SK-N-SH (cell line): ENCODE measurements around the gene SMIM13. TPM values are rescaled to one million over a fixed set of nuclear protein-coding genes. Genes with fewer than 3 reads are reported as not detected.
A peak's percentile ranks its signal among the peaks of the same experiment; 100 is the strongest.

Source experiments
- CTCF ChIA-PET: fragments of 300-600, 350-600 bp; formaldehyde crosslinking; extraction: SDS; loops from one replicate; lab custom pipeline; 2021; lab: Yijun Ruan, JAX
- POLR2A ChIA-PET: fragments of 350-600 bp; sonication (Branson Sonifier 250); formaldehyde crosslinking; extraction: SDS; loops from one replicate; lab custom pipeline; 2020; ENCODE audit warnings: antibody characterized with exemption, inconsistent platforms; lab: Yijun Ruan, JAX
- DNase-seq: peaks from one replicate; pipeline ENCODE4 v3.0.0; 2012
- H2AFZ ChIP-seq: fragments of 200-600 bp; sonication (generic); 2 replicates; pipeline ENCODE4 v1.8.1; 2016; ENCODE audit warnings: antibody characterized with exemption, mild to moderate bottlenecking, low read depth
- H3F3A ChIP-seq: fragments of 200-600 bp; sonication (generic); replicated peaks from 2 replicates; pipeline ENCODE3; 2016; ENCODE audit warnings: antibody characterized with exemption, mild to moderate bottlenecking; ENCODE audit not compliant: insufficient read depth
- H3K27ac ChIP-seq, 2 experiments: fragments of 200-500 bp in 1 of 2; fragments of 200-600 bp in 1 of 2; sonication (Bioruptor generic) in 1 of 2; sonication (generic), shearing (Covaris generic) in 1 of 2; 2 replicates each; pipeline versions ENCODE4 v1.5.1 to v1.6.1; 2014 to 2016; ENCODE audit warnings: low read depth in 2 of 2, inconsistent platforms in 1 of 2, low read length in 1 of 2, mild to moderate bottlenecking in 1 of 2, mixed read lengths in 1 of 2
- H3K27me3 ChIP-seq: fragments of 200-600 bp; sonication (generic), shearing (Covaris generic); 2 replicates; pipeline ENCODE4 v1.6.1; 2016; ENCODE audit warnings: mixed run types; ENCODE audit not compliant: insufficient read depth
- H3K36me3 ChIP-seq, 2 experiments: fragments of 200-500 bp in 1 of 2; fragments of 200-600 bp in 1 of 2; sonication (Bioruptor generic) in 1 of 2; sonication (generic) in 1 of 2; replicated peaks in 1 of 2; 2 replicates each; pipeline versions ENCODE3 to v1.5.1; 2014 to 2016; ENCODE audit warnings: low read length in 1 of 2, mild to moderate bottlenecking in 1 of 2; ENCODE audit not compliant: insufficient read depth in 2 of 2, control insufficient read depth in 1 of 2
- H3K4me1 ChIP-seq, 2 experiments: fragments of 200-500 bp in 1 of 2; fragments of 200-600 bp in 1 of 2; sonication (Bioruptor generic) in 1 of 2; sonication (generic), shearing (Covaris generic) in 1 of 2; 2 replicates each; pipeline versions ENCODE4 v1.5.1 to v1.6.1; 2014 to 2016; ENCODE audit warnings: low read depth in 1 of 2, low read length in 1 of 2, mixed run types in 1 of 2; ENCODE audit not compliant: insufficient read depth in 2 of 2, control insufficient read depth in 1 of 2
- H3K4me2 ChIP-seq: fragments of 200-600 bp; sonication (generic), shearing (Covaris generic); 2 replicates; pipeline ENCODE4 v1.6.1; 2017; ENCODE audit warnings: mixed run types
- H3K4me3 ChIP-seq, 2 experiments: fragments of 200-500 bp in 1 of 2; fragments of 200-600 bp in 1 of 2; sonication (Bioruptor generic) in 1 of 2; sonication (generic), shearing (Covaris generic) in 1 of 2; 2 replicates each; pipeline versions ENCODE4 v1.5.1 to v1.8.1; 2014 to 2016; ENCODE audit warnings: low read depth in 2 of 2, inconsistent platforms in 1 of 2, low read length in 1 of 2, mild to moderate bottlenecking in 1 of 2, mixed read lengths in 1 of 2, moderate library complexity in 1 of 2
- H3K79me2 ChIP-seq: fragments of 200-600 bp; sonication (generic); 2 replicates; pipeline ENCODE4 v1.8.1; 2017; ENCODE audit warnings: mild to moderate bottlenecking; ENCODE audit not compliant: insufficient read depth
- H3K9ac ChIP-seq: fragments of 200-600 bp; sonication (generic); 2 replicates; pipeline ENCODE4 v1.6.1; 2017; ENCODE audit warnings: mixed run types
- H3K9me2 ChIP-seq: fragments of 200-600 bp; sonication (generic); 2 replicates; pipeline ENCODE4 v1.6.1; 2017; ENCODE audit warnings: mixed run types
- H3K9me3 ChIP-seq: fragments of 200-600 bp; sonication (generic); 2 replicates; pipeline ENCODE4 v1.6.1; 2017; ENCODE audit warnings: mixed run types, mild to moderate bottlenecking, moderate library complexity
- H4K20me1 ChIP-seq: fragments of 200-600 bp; sonication (generic); 2 replicates; pipeline ENCODE4 v1.6.1; 2017; ENCODE audit warnings: mild to moderate bottlenecking, mixed run types; ENCODE audit not compliant: insufficient read depth
- CHD2 ChIP-seq: fragments of 150-350 bp; IDR thresholded peaks from 2 replicates; pipeline ENCODE4 v1.6.1; 2018; ENCODE audit warnings: low read length; ENCODE audit not compliant: partially characterized antibody
- ELF1 ChIP-seq: IDR thresholded peaks from 2 replicates; pipeline ENCODE4 v1.4.0; 2012
- FOSL2 ChIP-seq: IDR thresholded peaks from 2 replicates; pipeline ENCODE4 v1.4.0; 2012; ENCODE audit warnings: low read depth, mild to moderate bottlenecking, moderate library complexity, borderline replicate concordance
- RAD21 ChIP-seq: IDR thresholded peaks from 2 replicates; pipeline ENCODE4 v1.6.1; 2012; ENCODE audit warnings: mild to moderate bottlenecking, low read length
- SIN3A ChIP-seq: IDR thresholded peaks from 2 replicates; pipeline ENCODE4 v1.6.1; 2012; ENCODE audit warnings: low read depth, mild to moderate bottlenecking, low read length, moderate library complexity, borderline replicate concordance
- SMC3 ChIP-seq: IDR thresholded peaks from 2 replicates; pipeline ENCODE4 v1.6.1; 2012; ENCODE audit warnings: low read depth, low read length, improper control_type of control experiment
- TCF12 ChIP-seq: IDR thresholded peaks from 2 replicates; pipeline ENCODE4 v1.4.0; 2012
- TEAD4 ChIP-seq: IDR thresholded peaks from 2 replicates; pipeline ENCODE4 v1.4.0; 2012; ENCODE audit warnings: mild to moderate bottlenecking, borderline replicate concordance; ENCODE audit not compliant: insufficient read depth
- WGBS: methylation state at CpG from one replicate; pipeline ENCODE4 v1.1.6; 2017; ENCODE audit warnings: low lambda C conversion rate; 5-methylcytosine and 5-hydroxymethylcytosine counted together
- polyA plus RNA-seq, 3 experiments: library from polyadenylated mRNA; depleted of rRNA; stranded (reverse); fragments of >200 nt; gene quantifications; 2 replicates each; pipeline ENCODE4 v1.2.3, GENCODE V29; 2012
- TF ChIP-seq, protein P1 (sequence below): IDR thresholded peaks from 2 replicates; pipeline ENCODE4 v1.4.0; 2012; ENCODE audit warnings: low read depth
- TF ChIP-seq, protein P2 (sequence below): IDR thresholded peaks from 2 replicates; pipeline ENCODE4; 2012
- TF ChIP-seq, protein P3 (sequence below): fragments of 150-350 bp; IDR thresholded peaks from 2 replicates; pipeline ENCODE4 v1.6.1; 2016; ENCODE audit warnings: mild to moderate bottlenecking, low read depth, low read length

The SMIM13 gene
- polyA plus RNA-seq, 1 of the 3 experiments (the other 2 are of a cell fraction), result 2.1 TPM

DNA sequence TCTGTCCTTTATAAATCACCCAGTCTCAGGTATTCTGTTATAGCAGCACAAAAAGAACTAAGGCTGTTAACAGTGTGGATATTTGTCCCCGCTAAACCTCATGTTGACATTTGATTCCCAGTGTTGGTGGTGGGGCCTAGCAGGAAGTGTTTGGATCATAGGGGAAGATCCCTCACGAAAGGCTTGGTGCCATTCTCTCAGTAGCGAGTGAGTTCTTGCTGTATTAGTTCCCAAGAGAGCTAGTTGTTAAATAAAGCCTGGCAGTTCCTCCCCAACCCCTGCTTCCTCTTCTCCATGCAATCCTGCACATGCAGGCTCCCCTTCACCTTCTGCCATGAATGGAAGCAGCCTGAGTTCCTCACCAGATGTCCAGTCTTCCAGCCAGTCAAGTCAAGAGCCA lies 47.7 kb downstream of the SMIM13 start (continued):
- no peak for TF ChIP-seq FOSL2
- no peak for TF ChIP-seq ELF1
- TF ChIP-seq CHD2, result no peak
- TF ChIP-seq SMC3, result no peak
- TF ChIP-seq, all 33 proteins: peak for 0

DNA sequence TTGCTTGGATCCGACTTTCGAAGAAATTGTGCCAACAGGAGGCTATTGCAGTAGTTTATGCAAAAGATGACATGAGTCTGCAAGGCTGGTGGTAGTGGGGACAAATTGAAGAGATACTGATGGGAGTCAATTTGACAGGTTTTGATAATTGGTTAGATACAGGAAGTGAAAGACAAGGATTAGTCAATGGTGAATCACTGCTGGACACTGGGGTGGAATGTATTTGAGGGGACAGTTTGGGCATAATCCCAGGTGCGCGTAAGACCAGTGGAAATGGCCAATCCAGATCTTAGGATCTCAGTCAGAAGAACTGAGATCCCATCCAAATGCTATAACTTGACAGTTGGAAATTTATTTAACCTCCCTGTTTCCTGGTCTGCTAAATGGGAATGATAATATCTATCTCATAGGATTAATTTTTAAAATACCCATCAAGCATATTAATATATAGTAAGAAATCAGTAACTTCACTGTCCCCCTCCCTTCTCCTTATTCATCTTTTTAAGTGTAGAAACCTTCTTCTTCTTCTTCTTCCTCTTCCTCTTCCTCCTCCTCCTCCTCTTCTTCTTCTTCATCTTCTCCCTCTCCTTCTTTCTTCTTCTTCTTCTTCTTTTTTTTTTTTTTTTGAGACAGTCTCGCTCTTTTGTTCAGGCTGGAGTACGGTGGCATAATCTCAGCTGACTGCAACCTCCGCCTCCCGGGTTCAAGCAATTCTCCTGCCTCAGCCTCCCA lies 48.8 kb downstream of the SMIM13 start:
- Histone ChIP-seq H3K36me3 (peaks cover 0 to 2% of the 10 kb centered on the region in 2 experiments), H3K27me3 (no peaks in the 10 kb centered on the region), H3K9ac (no peak overlapping the region), H3K4me2 (no peak overlapping the region), H4K20me1 (no peaks in the 10 kb centered on the region), H3K4me3 (no peak overlapping the region), H3K27ac (no peak overlapping the region), H3K4me1 (peaks cover 5 to 17% of the 10 kb centered on the region in 2 experiments; a peak in 3 of 4 replicates), H3K9me3 (no peaks in the 10 kb centered on the region), H3F3A (peaks cover 22% of the 10 kb centered on the region), H3K79me2 (no peaks in the 10 kb centered on the region), H2AFZ (no peak overlapping the region), H3K9me2 (no peaks in the 10 kb centered on the region)
- TF ChIP-seq, protein P1, sequence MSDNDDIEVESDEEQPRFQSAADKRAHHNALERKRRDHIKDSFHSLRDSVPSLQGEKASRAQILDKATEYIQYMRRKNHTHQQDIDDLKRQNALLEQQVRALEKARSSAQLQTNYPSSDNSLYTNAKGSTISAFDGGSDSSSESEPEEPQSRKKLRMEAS, result no peak
- TF ChIP-seq, protein P2, sequence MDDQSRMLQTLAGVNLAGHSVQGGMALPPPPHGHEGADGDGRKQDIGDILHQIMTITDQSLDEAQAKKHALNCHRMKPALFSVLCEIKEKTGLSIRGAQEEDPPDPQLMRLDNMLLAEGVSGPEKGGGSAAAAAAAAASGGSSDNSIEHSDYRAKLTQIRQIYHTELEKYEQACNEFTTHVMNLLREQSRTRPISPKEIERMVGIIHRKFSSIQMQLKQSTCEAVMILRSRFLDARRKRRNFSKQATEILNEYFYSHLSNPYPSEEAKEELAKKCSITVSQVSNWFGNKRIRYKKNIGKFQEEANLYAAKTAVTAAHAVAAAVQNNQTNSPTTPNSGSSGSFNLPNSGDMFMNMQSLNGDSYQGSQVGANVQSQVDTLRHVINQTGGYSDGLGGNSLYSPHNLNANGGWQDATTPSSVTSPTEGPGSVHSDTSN, result 0 out of 2 replicates have a peak, but pooled peaks have one; percentile 20
- DNase-seq, result no peak
- ChIA-PET CTCF (interaction anchor here (0.9 to 8.7 kb wide), 9 partner anchors 30 to 433 kb away, joined by 3 to 181 read pairs (median 5); no protein-coding TSS in a partner anchor), POLR2A (no interaction called here)
- 96% methylated on average over 8 of the region's 8 CpGs for WGBS

DNA sequence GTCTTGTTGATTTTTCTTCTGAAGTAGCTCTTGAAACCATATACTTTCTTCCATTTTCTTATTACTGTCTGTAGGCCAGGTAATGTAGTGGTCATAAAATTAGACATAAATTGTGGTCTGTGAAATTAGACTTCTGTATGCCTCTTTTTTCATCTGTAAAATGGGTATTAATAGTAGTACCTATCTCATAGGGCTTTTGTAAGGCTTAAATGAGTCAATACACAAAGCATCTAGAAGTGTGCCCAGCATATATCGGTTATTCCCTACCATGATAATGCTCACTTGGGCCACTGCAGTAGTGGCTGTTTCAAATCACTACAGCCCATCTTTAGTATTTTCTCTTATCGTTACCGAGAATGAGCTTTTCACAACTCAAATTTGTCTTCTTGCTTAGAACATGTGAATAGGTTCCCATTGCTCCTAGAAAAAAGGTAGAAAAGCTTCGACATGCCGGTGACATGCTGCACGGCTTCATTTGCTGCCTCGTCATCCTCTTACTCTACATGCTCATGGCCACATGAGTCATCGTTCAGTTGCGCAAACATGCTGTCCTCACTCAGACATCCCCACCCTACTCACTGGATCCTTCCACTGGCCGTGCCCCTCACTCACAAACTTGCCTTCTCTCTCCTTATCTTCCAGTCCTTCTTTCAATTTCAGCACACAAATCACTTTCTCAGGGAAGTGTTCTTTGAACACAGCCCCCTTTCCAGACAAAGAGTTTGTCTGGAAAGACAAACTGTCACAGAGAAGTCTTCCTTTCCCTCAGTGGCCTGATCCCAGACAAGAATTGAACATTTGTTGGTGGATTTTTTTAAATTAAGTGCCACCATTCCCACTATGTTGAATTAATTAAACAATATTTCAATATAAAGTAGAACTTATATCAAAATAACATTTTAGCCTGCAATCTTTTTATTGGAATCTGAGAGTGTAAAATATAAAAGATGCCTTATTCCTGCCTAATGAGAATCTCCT lies 50.0 kb downstream of the SMIM13 start:
- POLR2A ChIA-PET, result interaction anchor here (0.7 to 1.0 kb wide), 2 partner anchors 49 to 249 kb away, joined by 3 read pairs; no protein-coding TSS in a partner anchor

More for the DNA sequence above, 50.0 kb downstream of the SMIM13 start:
- no peak for DNase-seq
- no peak overlapping the region for H3K4me2 ChIP-seq
- H3K4me1 ChIP-seq, result peaks cover 5 to 15% of the 10 kb centered on the region in 2 experiments; a peak in 3 of 4 replicates
- H3K79me2 ChIP-seq, result no peaks in the 10 kb centered on the region
- no peak overlapping the region for H3K9ac ChIP-seq
- H2AFZ ChIP-seq, result peak overlapping the region; percentile 61; the same call in 1 of the 2 replicates
- no peaks in the 10 kb centered on the region for H3K9me3 ChIP-seq
- TF ChIP-seq SIN3A (no peak), TCF12 (no peak), RAD21 (no peak), TEAD4 (no peak), FOSL2 (peak; percentile 32; the same call in 1 of the 2 replicates)
- TF ChIP-seq, protein P2, result no peak
- TF ChIP-seq, protein P3, sequence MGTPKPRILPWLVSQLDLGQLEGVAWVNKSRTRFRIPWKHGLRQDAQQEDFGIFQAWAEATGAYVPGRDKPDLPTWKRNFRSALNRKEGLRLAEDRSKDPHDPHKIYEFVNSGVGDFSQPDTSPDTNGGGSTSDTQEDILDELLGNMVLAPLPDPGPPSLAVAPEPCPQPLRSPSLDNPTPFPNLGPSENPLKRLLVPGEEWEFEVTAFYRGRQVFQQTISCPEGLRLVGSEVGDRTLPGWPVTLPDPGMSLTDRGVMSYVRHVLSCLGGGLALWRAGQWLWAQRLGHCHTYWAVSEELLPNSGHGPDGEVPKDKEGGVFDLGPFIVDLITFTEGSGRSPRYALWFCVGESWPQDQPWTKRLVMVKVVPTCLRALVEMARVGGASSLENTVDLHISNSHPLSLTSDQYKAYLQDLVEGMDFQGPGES, result no peak
- TF ChIP-seq, all 33 proteins: peak for 1
- Histone ChIP-seq H4K20me1 (no peaks in the 10 kb centered on the region), H3K27me3 (no peaks in the 10 kb centered on the region), H3K36me3 (no peaks in the 10 kb centered on the region), H3K27ac (no peak overlapping the region; a peak in 1 of 4 replicates), H3K4me3 (peak overlapping the region in 1 of 2 experiments; percentile 32; a peak in 1 of 4 replicates), H3F3A (peaks cover 14% of the 10 kb centered on the region), H3K9me2 (no peaks in the 10 kb centered on the region)
- CTCF ChIA-PET, result interaction anchor here (0.6 to 8.7 kb wide), 35 partner anchors 9 to 438 kb away, joined by 3 to 181 read pairs (median 4); no protein-coding TSS in a partner anchor
- WGBS, result 78% methylated on average over 10 of the region's 10 CpGs
